ENCODE results near the gene PLB1.

DNA sequence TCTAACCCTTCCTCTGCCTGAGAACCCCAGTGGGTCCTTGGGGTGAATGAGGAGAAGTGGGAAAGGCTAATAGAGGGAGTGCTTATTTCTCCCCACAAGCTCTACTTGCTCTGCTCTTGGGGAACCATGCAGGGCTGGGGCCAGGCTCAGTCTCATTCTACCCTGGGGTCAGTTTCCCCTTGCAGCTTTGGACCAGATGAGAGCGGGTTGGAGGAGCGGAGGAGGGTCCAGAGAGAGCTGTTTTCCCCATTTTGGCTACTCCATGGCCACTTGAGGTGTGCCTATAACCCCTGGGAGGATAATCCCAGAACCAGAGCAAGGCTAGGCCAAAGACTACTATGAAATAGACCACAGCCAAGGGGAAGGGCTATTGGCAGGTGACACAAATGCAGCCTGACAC lies 29.6 kb downstream of the PLB1 start:
- TF ChIP-seq EZH2 (IDR thresholded peaks at IDR 0.05) (no peak), POLR2AphosphoS5 (IDR thresholded peaks at IDR 0.05; ENCODE audit: borderline replicate concordance, low read depth, low read length) (no peak), FOXP2 (optimal IDR thresholded peaks at IDR 0.05; ENCODE audit: control extremely low read depth, extremely low read length, insufficient read depth) (no peak)
